ENCODE data around the gene VEGFC.

VEGFC gene

GRCh38 chr4:176810481-176811249 lies 17.9 kb upstream of the VEGFC start:
- no peaks in the 10 kb centered on the region for H3K36me3 Mint-ChIP-seq

DNA sequence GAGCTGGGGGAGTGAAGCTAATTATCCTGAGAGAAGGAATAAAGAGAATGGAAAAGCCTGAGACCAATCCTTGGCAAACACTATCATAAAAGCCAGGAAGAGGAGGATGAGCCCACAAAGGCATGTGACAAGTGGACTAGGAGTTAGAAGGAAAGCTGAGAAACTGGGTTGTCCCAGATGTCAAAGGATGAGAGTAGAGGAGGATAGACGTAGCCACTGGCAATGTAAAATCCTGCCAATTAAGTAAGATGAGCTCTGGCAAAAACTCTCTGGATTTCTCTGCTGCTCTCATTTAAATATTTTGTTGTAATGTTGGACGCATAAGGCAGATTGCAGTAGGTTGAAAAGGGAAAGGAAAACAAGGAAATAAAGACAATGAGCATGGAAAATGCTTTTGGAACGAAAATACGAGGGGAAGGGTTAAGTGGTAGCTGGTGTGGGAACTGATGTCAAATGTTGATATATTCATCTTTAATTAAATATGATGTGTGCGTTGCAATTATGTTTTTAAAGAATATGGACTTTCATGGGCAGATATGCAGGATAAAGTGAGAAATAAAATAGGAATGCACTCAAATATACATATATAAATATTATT lies 14.2 kb upstream of the VEGFC start:
- H3K4me1 Mint-ChIP-seq: no peaks in the 10 kb centered on the region
- H3K4me3 Mint-ChIP-seq: no peak overlapping the region
- no peak for ATAC-seq

More at GRCh38 chr4:176810481-176811249, 17.9 kb upstream of the VEGFC start:
- Mint-ChIP-seq H3K9me3 (peaks cover 13% of the 10 kb centered on the region), H3K4me1 (no peaks in the 10 kb centered on the region), H3K4me3 (no peak overlapping the region), H3K27ac (no peak overlapping the region), H3K27me3 (no peaks in the 10 kb centered on the region)
- ATAC-seq: no peak

GRCh38 chr4:176805155-176805554 lies 12.4 kb upstream of the VEGFC start:
- Mint-ChIP-seq H3K4me3 (no peak overlapping the region), H3K27ac (no peak overlapping the region), H3K4me1 (no peaks in the 10 kb centered on the region), H3K27me3 (no peaks in the 10 kb centered on the region), H3K36me3 (no peaks in the 10 kb centered on the region), H3K9me3 (peaks cover 13% of the 10 kb centered on the region)
- no peak for ATAC-seq

More for the DNA sequence above, 14.2 kb upstream of the VEGFC start:
- Mint-ChIP-seq H3K9me3 (peaks cover 13% of the 10 kb centered on the region), H3K36me3 (no peaks in the 10 kb centered on the region), H3K27me3 (no peaks in the 10 kb centered on the region), H3K27ac (no peak overlapping the region)

DNA sequence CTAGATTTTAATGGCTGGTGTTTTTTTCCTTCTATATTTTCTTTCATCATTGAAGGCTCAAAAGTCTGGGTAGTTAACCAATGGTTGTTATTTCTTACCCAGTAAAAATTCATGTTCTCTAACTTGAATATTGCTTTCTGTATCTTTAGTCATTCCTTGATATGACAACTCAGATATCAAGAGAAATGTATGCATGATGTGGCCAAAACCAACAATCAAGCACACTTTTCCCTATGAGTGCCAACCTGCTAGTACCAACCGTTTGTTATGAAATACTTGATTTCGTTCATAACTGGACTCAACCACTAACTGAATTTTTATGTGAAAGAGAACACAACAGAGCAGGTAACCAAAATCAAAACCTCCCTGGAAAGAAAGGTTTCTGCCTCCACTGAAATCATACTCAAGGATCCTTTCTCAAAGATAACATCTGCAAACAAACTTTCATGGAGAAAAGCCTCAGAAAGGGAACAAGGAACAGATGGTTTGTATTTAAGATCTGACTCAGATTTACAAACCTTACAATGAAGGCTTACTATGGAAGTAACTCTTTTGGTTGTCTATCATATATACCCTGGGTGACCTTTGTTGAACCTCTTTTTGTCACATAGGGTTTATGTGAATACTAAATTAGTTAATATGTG lies 8.3 kb upstream of the VEGFC start:
- H3K36me3 Mint-ChIP-seq: no peaks in the 10 kb centered on the region

GRCh38 chr4:176799653-176800052 lies 6.9 kb upstream of the VEGFC start:
- Mint-ChIP-seq H3K36me3 (no peaks in the 10 kb centered on the region), H3K9me3 (peaks cover 2% of the 10 kb centered on the region), H3K27me3 (peaks cover under 1% of the 10 kb centered on the region), H3K4me1 (no peaks in the 10 kb centered on the region), H3K27ac (no peak overlapping the region), H3K4me3 (no peak overlapping the region)
- ATAC-seq: no peak

More for the DNA sequence above, 8.3 kb upstream of the VEGFC start:
- no peaks in the 10 kb centered on the region for H3K4me1 Mint-ChIP-seq
- no peak overlapping the region for H3K27ac Mint-ChIP-seq
- peaks cover 2% of the 10 kb centered on the region for H3K9me3 Mint-ChIP-seq
- H3K4me3 Mint-ChIP-seq: no peak overlapping the region
- no peak for ATAC-seq
- no peaks in the 10 kb centered on the region for H3K27me3 Mint-ChIP-seq

- no peaks in the 10 kb centered on the region for H3K4me1 Mint-ChIP-seq
- ATAC-seq: no peak
- H3K9me3 Mint-ChIP-seq: peaks cover 2% of the 10 kb centered on the region
- H3K27ac Mint-ChIP-seq: no peak overlapping the region
- H3K36me3 Mint-ChIP-seq: no peaks in the 10 kb centered on the region
- peaks cover 11% of the 10 kb centered on the region for H3K27me3 Mint-ChIP-seq
- no peak overlapping the region for H3K4me3 Mint-ChIP-seq
These were observed 5.8 kb upstream of the VEGFC start for GRCh38 chr4:176798540-176798939.

- no peak for ATAC-seq
- Mint-ChIP-seq H3K9me3 (peaks cover 2% of the 10 kb centered on the region), H3K27me3 (peaks cover 19% of the 10 kb centered on the region), H3K4me1 (no peaks in the 10 kb centered on the region), H3K27ac (no peak overlapping the region), H3K36me3 (no peaks in the 10 kb centered on the region), H3K4me3 (no peak overlapping the region)
These were observed 2.7 kb upstream of the VEGFC start for GRCh38 chr4:176795441-176795840.

GRCh38 chr4:176794651-176795050 lies 1.9 kb upstream of the VEGFC start:
- Mint-ChIP-seq H3K27ac (no peak overlapping the region), H3K9me3 (peaks cover 2% of the 10 kb centered on the region), H3K27me3 (peaks cover 19% of the 10 kb centered on the region), H3K4me3 (no peak overlapping the region), H3K4me1 (no peaks in the 10 kb centered on the region), H3K36me3 (no peaks in the 10 kb centered on the region)
- ATAC-seq: no peak

DNA sequence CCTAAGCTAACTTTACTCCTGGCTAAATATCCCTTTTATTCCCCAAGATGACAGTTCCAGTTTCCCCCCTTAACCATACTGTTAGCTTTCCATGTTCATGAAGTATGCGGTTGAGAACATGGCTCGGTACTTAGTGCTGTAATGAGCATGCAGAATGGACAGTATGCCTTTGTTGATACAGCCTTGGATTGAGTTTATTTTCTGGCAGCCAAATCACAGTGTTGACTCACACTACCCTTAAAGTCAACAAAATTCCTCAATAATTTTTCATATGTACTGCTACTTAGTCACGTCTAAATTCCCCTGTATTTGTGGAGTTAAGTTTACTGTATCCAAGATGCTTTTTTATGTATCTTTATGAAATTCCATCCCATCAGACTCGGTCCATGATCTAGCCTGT lies 1.4 kb upstream of the VEGFC start:
- Mint-ChIP-seq H3K27ac (no peak overlapping the region), H3K4me1 (no peaks in the 10 kb centered on the region), H3K36me3 (no peaks in the 10 kb centered on the region), H3K9me3 (peaks cover 2% of the 10 kb centered on the region), H3K4me3 (no peak overlapping the region), H3K27me3 (peaks cover 19% of the 10 kb centered on the region)
- ATAC-seq: no peak

DNA sequence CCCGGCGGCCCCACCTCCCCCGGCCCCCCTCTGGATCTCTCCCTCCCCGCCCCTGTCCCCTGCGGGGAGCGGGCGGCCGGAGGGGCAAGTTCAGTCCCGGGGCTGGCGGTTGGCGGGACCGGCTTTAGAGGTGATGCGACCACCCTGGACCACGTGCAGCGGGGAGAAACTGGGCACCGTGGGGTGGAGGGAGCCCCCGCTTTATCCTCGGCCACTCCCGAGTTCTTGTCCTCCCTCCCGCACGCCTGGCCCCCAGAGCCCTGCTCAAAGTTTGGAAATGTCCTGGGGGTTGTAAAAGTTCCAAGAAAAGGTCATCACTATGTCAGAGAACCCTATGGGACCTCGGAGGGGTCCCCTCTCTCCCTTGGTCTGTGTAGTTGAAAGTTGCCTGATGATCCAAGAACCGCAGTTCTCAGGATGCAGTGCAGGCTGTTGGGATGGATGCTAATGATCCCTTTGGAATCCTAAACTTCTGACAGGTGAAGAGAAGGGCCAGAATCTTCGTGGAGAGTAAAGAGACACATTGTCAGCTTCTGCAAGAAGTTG lies 411 bp upstream of the VEGFC start:
- H3K27me3 Mint-ChIP-seq: peaks cover 19% of the 10 kb centered on the region

GRCh38 chr4:176791591-176792325 lies 964 bp downstream of the VEGFC start:
- no peaks in the 10 kb centered on the region for H3K4me1 Mint-ChIP-seq
- H3K4me3 Mint-ChIP-seq: peak overlapping the region; percentile 36
- no peaks in the 10 kb centered on the region for H3K36me3 Mint-ChIP-seq
- no peak overlapping the region for H3K27ac Mint-ChIP-seq
- H3K27me3 Mint-ChIP-seq: peaks cover 19% of the 10 kb centered on the region
- no peak for ATAC-seq
- H3K9me3 Mint-ChIP-seq: no peaks in the 10 kb centered on the region

More for the DNA sequence above, 411 bp upstream of the VEGFC start:
- ATAC-seq: peak; percentile 6
- H3K9me3 Mint-ChIP-seq: peaks cover 2% of the 10 kb centered on the region
- H3K36me3 Mint-ChIP-seq: no peaks in the 10 kb centered on the region
- no peak overlapping the region for H3K27ac Mint-ChIP-seq
- peak overlapping the region; percentile 40 for H3K4me3 Mint-ChIP-seq
- H3K4me1 Mint-ChIP-seq: no peaks in the 10 kb centered on the region

DNA sequence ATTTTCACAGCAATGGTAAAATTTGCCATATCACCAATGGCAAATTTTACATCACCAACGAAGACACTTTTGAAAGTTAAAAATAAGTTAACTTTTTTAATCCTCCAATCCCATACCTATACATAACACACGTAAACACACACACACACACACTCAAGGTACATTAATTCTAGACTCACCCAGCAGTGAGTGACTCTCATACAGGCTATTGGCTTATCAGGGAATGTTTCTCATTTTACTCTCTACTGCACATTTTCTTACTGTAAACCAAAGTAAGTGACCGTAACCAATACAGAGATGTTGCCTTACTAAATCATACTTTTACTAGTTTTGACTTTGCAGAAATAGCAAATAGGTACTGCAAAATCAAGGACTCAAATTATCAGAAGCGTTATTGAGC lies 2.3 kb downstream of the VEGFC start:
- Mint-ChIP-seq H3K36me3 (no peaks in the 10 kb centered on the region), H3K4me3 (no peak overlapping the region), H3K4me1 (no peaks in the 10 kb centered on the region), H3K27ac (no peak overlapping the region), H3K9me3 (no peaks in the 10 kb centered on the region), H3K27me3 (peaks cover 19% of the 10 kb centered on the region)
- ATAC-seq: no peak

GRCh38 chr4:176789955-176790354 lies 2.8 kb downstream of the VEGFC start:
- no peaks in the 10 kb centered on the region for H3K4me1 Mint-ChIP-seq
- H3K27me3 Mint-ChIP-seq: peaks cover 19% of the 10 kb centered on the region
- no peak overlapping the region for H3K4me3 Mint-ChIP-seq
- H3K36me3 Mint-ChIP-seq: no peaks in the 10 kb centered on the region
- no peaks in the 10 kb centered on the region for H3K9me3 Mint-ChIP-seq
- ATAC-seq: no peak
- no peak overlapping the region for H3K27ac Mint-ChIP-seq

DNA sequence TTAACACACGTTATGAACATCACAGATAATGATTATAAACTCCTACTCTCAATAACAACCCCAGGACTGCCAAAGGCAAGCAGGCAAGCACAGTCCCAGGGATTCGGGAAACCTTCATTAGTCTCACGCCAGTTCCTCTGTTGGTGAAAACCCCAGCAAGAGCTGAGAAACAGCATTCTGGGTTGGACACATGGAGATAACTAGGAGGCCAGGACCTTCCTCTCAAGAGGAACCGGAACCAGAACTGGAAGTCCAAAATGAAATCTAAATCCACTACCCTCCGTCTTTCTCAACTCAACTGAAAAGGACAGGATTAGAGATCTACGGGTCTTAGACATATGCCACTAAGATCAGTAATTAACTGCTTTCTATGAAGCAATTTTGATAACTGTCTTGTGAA lies 3.8 kb downstream of the VEGFC start:
- H3K36me3 Mint-ChIP-seq: no peaks in the 10 kb centered on the region
- H3K9me3 Mint-ChIP-seq: no peaks in the 10 kb centered on the region
- no peak overlapping the region for H3K27ac Mint-ChIP-seq
- ATAC-seq: no peak
- no peak overlapping the region for H3K4me3 Mint-ChIP-seq
- no peaks in the 10 kb centered on the region for H3K4me1 Mint-ChIP-seq
- H3K27me3 Mint-ChIP-seq: peaks cover 12% of the 10 kb centered on the region

DNA sequence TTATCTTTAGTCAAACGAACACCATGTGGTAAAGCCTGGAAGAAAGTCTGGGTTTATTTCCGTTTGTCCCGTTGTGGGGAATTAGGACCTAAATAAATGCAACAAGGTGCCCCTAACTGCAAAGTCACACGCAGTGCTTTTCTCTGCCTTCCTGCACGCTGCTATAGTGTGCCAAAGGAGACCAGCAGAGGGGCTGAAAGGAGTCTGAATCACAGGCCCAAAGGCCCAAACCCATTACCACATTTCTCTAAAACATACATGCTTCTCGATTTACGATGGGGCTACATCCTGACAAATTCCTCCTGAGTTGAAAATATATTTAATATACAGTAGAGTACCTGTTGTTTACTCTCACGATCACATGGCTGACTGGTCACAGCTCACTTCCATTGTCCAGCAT lies 4.5 kb downstream of the VEGFC start:
- no peaks in the 10 kb centered on the region for H3K9me3 Mint-ChIP-seq
- no peaks in the 10 kb centered on the region for H3K4me1 Mint-ChIP-seq
- no peak for ATAC-seq
- H3K27me3 Mint-ChIP-seq: peaks cover 5% of the 10 kb centered on the region
- no peak overlapping the region for H3K4me3 Mint-ChIP-seq
- no peak overlapping the region for H3K27ac Mint-ChIP-seq
- no peaks in the 10 kb centered on the region for H3K36me3 Mint-ChIP-seq

Measured in stimulated activated memory B cell treated with anti-CD40 and anti-IgM and Interleukin-4, amounts not matched to agents 10 μg/mL and 1 μg/mL and 100 μg/mL, for 72 hours (primary cell).